Left ventricle myocardium inferior (tissue), 1 donor: ENCODE measurements around the gene COL12A1. TPM values are rescaled to one million over a fixed set of nuclear protein-coding genes. Genes with fewer than 3 reads are reported as not detected.

Experiments
- DNase-seq: peaks from one replicate; pipeline ENCODE4 v3.0.0-alpha.2; 2020
- H3K27ac ChIP-seq: fragments of 200-600 bp; replicated peaks from 2 replicates; pipeline ENCODE4 v1.8.0; 2021
- H3K27me3 ChIP-seq: fragments of 200-600 bp; 2 replicates; pipeline ENCODE4 v1.8.0; 2021; ENCODE audit warnings: low read depth
- H3K36me3 ChIP-seq: fragments of 200-600 bp; 2 replicates; pipeline ENCODE4 v1.8.0; 2021
- H3K4me1 ChIP-seq: fragments of 200-600 bp; 2 replicates; pipeline ENCODE4 v1.8.0; 2021
- H3K4me3 ChIP-seq: fragments of 200-600 bp; 2 replicates; pipeline ENCODE4 v1.8.0; 2021; ENCODE audit warnings: mild to moderate bottlenecking, moderate library complexity
- H3K9me3 ChIP-seq: fragments of 200-600 bp; replicated peaks from 2 replicates; pipeline ENCODE4 v1.8.0; 2021
- CTCF ChIP-seq: fragments of 200-600 bp; IDR thresholded peaks from 2 replicates; pipeline ENCODE4 v1.8.0; 2021; ENCODE audit warnings: antibody characterized with exemption, mild to moderate bottlenecking, borderline replicate concordance
- intact Hi-C: fragments of 100-400 bp; cut with micrococcal nuclease; formaldehyde crosslinking; loops from one replicate; pipeline ENCODE4 v1.11.0; 2022
- total RNA-seq: library from RNA; stranded (reverse); fragmentation: NEBNext Ultra II Directional; extraction: Animal tissue kit (Norgen Biotek cat#: 25700); gene quantifications from one replicate; pipeline ENCODE4 v1.2.1, GENCODE V29; 2021
- donor health status: DM: no; HTN: yes; CAD: no; lungs with severe emphysema.

COL12A1 gene
- total RNA-seq, 1 donor from 2014 or later, result 12.2 TPM

- H3K27ac ChIP-seq, result peak overlapping the region; percentile 76
- no peaks in the 10 kb centered on the region for H3K36me3 ChIP-seq
- peaks cover 62% of the 10 kb centered on the region for H3K4me1 ChIP-seq
- no peak for DNase-seq
- peak overlapping the region; percentile 71 for H3K4me3 ChIP-seq
- intact Hi-C loops, result loop anchor here (10.0 kb wide), 1 partner anchor 1119 kb away; no protein-coding TSS in a partner anchor
- no peak for TF ChIP-seq CTCF
- H3K27me3 ChIP-seq, result peaks cover 96% of the 10 kb centered on the region
- no peaks in the 10 kb centered on the region for H3K9me3 ChIP-seq
Measured at GRCh38 chr6:75203721-75204120, 2.1 kb downstream of the COL12A1 start.

- Histone ChIP-seq H3K9me3 (no peaks in the 10 kb centered on the region), H3K4me1 (peaks cover 55% of the 10 kb centered on the region), H3K4me3 (peak overlapping the region; percentile 51), H3K27ac (peak overlapping the region; percentile 55), H3K27me3 (peaks cover 93% of the 10 kb centered on the region), H3K36me3 (no peaks in the 10 kb centered on the region)
- no peak for DNase-seq
- TF ChIP-seq CTCF, result no peak
- intact Hi-C loops, result loop anchor here (10.0 kb wide), 1 partner anchor 1118 kb away; no protein-coding TSS in a partner anchor
Measured at GRCh38 chr6:75202676-75203131, 3.1 kb downstream of the COL12A1 start.

GRCh38 chr6:75201901-75202672 is 3.8 kb downstream of the COL12A1 start:
- Histone ChIP-seq H3K36me3 (no peaks in the 10 kb centered on the region), H3K27me3 (peaks cover 93% of the 10 kb centered on the region), H3K9me3 (no peaks in the 10 kb centered on the region), H3K4me3 (peak overlapping the region; percentile 51), H3K27ac (peak overlapping the region; percentile 55), H3K4me1 (peaks cover 49% of the 10 kb centered on the region)
- peak; percentile 40 for DNase-seq
- TF ChIP-seq CTCF, result no peak
- intact Hi-C loops, result loop anchor here (10.0 kb wide), 1 partner anchor 1117 kb away; no protein-coding TSS in a partner anchor

DNA sequence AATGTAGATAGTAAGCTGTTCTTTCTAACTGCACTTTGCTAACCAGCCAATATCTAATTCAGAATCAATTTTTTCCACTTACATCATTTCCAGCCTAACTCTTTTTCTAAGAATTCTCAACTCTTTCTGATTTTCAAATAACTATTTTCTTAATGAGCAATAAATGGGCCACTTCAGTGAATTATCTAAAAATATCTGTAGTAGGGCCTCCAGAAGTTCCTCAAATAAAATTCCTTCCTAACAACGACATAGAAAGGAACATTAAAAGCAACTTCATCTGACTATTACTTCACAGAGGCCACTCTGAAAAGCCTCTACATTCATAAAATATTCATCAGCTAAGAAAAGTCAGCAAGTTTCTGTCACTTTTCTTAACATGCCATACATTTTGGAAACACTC is 4.8 kb downstream of the COL12A1 start:
- no peak for TF ChIP-seq CTCF
- Histone ChIP-seq H3K36me3 (no peaks in the 10 kb centered on the region), H3K27ac (peak overlapping the region; percentile 55), H3K4me3 (no peak overlapping the region), H3K9me3 (no peaks in the 10 kb centered on the region), H3K27me3 (peaks cover 82% of the 10 kb centered on the region), H3K4me1 (peaks cover 38% of the 10 kb centered on the region)
- DNase-seq, result no peak
- intact Hi-C loops, result loop anchor here (10.0 kb wide), 1 partner anchor 1116 kb away; no protein-coding TSS in a partner anchor

GRCh38 chr6:75199889-75200288 is 6.0 kb downstream of the COL12A1 start:
- Histone ChIP-seq H3K27me3 (peaks cover 71% of the 10 kb centered on the region), H3K27ac (no peak overlapping the region), H3K36me3 (no peaks in the 10 kb centered on the region), H3K4me1 (peaks cover 27% of the 10 kb centered on the region), H3K4me3 (no peak overlapping the region), H3K9me3 (peaks cover 5% of the 10 kb centered on the region)
- no peak for TF ChIP-seq CTCF
- intact Hi-C loops, result loop anchor here (10.0 kb wide), 1 partner anchor 1115 kb away; no protein-coding TSS in a partner anchor
- DNase-seq, result no peak
